CD4-positive, alpha-beta T cell treated with Interleukin-17A for 4 hours (primary cell): ENCODE data around the gene WDR5B.
A peak's percentile ranks its signal among the peaks of the same experiment; 100 is the strongest.
"Not testable (repeated sequence)": the region's sequence is repeated elsewhere in the genome, so short reads cannot be mapped to it uniquely, and the experiment has no call there.

Experiments
- DNase-seq: peaks from one replicate; pipeline ENCODE4 v3.0.0-alpha.2; 2020; ENCODE audit warnings: mixed read lengths

Gene WDR5B

DNA sequence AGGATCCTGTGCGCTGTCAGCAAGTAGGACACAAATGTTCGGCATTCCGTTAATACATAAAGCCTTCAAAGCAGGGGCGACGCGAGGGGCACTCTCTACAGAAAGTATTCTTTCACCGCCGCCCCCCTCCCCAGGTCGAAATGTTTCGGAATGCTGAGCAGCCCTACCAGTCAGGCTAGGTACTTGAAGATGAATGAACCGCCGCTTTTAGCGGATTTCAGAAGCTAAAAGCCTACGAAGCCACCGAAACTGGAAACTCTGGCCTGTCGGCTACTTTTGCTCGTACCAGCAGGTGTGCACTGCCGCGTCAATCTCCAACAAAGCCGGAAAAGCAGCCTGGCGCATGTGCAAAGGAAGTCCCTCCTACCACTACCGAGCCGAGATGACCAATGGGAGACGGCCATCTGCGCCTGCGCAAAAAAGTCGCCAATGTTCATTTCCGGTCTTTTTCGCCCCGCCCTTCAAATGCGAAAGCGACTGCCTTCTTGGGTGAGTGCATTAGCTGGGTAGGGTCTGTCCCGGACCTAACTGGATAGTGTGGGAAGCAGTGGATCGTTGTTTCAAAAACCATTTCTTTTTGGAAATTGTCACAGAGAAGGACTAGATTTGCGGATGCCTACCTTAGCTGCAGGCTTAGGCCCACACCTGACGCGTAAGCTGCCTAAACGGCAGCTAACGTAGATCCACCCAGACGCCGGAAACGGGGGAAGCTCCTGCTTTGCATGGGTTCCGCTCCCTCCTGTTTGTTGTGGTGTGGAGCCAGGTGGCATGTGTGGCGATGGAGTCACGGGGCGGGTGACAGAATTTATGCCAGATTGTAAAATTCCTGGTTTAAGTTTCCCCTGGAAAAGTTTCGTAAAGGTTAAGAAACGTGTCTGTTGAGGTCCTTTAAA is at the start of gene WDR5B:
Gene WDR5B (minus strand): TSS at position 301 of the 893 bp plus-strand sequence. CDS start 534 bp downstream, outside the sequence.
- peak; percentile 98 for DNase-seq

DNA sequence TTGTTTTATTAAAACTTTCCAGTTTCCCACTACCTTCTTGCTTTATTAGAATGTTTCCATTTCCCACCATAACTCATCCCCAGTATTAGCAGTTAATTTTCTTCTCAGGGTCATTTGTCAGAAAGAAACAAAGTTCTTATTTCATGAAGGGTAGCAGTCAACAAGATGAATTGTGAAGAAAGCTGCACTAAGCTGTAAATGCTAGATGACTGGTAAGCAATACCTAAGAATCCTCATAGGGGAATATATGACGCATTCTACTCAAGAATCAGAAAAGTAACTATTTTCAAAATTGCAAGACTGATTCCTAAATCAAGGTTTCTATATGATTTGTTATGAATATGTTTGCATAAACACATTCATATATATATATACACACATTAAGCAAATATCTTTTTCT is 48.8 kb upstream of the WDR5B start:
- no peak for DNase-seq

DNA sequence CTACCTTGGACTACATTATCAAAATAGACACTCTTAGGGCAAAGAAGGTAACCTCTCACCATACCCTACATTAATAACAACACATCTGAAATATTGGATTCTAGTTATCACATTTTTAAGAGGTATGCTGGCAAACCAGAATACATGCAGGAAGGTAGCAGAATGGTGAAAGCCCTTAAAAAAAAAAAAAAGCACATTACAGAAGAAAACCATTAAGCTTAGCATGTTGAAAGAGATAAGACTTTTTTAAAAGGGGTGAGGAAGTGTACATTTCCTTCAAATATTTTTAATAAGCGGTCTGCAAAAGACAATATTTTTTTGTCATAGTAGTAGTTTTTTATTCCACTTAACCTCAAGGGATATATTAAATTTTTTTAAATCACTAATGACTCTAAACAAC is 46.5 kb upstream of the WDR5B start:
- no peak for DNase-seq

DNA sequence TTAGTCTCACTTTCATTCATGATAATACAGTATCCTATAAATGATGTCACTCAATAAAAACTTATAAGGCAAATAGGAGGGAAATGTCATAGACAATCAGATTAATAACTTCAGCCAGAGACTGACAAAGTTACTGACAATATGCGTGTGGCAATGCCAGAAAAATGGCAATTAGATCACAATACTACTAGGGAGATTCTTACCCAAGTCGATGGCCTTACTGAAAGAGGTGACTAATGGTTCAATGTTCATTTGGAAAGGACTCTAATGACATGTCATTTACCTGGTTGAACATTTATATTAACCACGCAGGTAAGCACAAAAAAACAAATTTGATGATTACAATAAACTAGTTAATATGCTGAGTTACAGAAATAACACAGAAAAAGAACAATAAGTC is 45.9 kb upstream of the WDR5B start:
- DNase-seq: no peak

DNA sequence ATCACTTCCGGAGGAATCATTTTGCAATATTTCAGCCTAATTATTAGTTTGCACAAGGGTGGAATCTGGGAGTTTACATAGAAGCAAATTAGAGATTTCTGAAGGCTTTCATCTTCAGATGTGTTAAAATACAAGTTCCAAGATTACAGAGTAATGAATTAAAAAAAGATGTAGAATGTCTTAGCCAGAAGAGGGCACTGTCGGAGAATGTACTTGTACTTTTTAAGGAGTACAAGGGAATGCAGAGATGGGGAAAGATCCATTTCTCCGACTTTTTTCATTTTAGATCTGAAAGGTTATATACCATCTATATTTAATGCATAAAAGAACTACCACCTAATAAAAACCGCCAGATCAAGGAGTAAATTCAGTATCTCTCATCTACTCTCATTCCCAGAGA is 43.1 kb upstream of the WDR5B start:
- DNase-seq: no peak

DNA sequence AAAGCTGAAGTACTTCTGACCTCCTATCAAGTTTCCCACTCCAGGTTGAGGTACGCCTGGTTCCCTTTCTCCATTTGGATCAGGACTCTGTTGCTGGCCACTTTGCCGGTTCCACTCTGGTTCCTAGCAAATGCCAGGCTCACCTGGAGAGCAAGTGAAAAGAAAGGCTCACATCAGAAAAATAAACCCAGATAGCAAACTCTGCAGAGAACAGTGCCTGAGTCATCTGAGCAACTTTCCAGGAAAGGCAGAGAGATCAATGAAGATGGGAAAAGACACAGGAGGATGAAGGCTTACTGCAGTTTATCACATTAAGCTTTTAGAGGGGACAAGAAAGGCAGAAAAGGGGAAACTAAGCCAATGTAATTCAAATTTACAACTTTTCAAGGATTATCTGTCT is 41.8 kb upstream of the WDR5B start:
- DNase-seq: no peak

DNA sequence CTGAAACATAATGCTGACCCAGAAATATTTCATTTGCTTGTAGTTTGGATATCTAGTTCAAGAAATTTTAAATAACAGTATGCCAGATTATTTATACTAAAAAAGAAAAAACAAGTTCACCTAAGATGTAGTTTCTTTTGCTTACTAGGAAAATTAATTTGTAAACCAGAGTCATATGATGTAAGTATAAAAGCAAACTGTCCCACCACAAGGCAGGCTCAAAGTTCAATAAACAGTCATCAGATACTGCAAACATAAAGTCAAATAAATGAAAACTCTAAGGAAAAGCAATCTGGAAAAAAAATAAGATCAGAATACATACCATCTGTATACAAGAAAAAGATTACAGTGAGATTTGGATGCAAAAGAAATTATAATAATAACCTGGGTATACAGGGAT is 40.2 kb upstream of the WDR5B start:
- DNase-seq: no peak

DNA sequence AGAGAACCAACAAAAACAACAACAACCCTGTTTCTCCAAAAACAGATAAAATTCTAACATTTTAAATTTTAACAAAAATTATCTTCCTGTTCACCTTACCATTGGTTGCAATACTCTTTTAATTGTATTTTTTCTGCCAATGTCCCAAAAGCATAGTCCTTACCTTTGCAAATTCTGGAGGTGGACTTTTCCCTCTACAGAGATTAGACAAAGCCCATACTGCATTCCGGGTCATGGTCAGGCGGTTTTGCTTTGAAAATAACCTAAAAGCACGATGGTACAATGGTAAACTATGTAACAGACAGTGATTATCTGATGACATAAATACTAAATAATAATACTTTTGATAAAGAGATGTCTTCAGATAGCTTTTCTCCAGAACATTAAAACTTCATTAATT is 35.5 kb upstream of the WDR5B start:
- no peak for DNase-seq

DNA sequence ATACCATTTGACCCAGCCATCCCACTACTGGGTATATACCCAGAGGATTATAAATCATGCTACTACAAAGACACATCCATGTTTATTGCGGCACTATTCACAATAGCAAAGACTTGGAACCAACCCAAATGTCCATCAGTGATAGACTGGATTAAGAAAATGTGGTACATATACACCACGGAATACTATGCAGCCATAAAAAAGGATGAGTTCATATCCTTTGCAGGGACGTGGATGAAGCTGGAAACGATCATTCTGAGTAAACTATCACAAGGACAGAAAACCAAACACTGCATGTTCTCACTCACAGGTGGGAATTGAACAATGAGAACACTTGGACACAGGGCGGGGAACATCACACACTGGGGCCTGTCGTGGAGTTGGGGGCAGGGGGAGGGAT is 32.4 kb upstream of the WDR5B start:
- not testable (repeated sequence) for DNase-seq

DNA sequence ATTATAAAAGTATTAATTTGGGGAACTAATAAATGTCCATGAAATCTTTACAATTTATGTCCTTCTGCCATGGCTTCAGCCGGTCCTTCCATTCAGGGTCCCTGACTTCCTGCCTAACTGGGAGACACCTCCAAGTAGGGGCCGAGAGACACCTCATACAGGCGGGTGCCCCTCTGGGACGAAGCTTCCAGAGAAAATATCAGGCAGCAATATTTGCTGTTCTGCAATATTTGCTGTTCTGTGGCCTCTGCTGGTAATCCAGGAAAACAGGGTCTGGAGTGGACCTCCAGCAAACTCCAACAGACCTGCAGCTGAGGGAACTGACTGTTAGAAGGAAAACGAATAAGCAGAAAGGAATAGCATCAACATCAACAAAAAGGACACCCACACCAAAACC is 28.6 kb upstream of the WDR5B start:
- not testable (repeated sequence) for DNase-seq

DNA sequence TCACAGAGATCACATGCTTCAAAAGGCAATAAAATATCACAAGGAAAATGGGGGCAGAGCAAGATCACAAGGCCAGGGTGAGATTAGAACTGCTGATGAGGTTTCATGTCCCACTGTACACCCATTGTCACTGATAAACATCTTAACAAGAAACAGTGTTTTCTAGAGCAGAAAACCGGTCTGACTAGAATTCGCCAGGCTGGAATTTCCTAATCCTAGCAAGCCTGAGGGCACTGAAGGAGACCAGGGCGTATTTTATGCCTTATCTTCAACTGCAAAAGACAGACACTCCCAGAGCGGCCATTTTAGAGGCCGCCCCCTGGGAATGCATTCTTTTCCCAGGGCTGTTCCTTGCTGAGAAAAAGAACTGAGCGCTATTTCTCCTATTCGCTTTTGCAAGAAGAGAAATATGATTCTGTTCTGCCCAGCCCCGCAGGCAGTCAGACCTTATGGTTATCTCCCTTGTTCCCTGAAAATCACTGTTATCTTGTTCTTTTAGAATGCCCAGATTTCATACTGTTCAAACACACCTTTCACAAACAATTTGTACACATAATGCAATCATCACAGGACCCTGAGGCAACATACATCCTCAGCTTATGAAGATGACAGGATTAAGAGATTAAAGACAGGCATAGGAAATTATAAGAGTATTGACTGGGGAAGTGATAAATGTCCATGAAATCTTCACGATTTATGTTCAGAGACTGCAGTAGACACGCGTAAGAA is 28.1 kb upstream of the WDR5B start:
- DNase-seq: not testable (repeated sequence)

DNA sequence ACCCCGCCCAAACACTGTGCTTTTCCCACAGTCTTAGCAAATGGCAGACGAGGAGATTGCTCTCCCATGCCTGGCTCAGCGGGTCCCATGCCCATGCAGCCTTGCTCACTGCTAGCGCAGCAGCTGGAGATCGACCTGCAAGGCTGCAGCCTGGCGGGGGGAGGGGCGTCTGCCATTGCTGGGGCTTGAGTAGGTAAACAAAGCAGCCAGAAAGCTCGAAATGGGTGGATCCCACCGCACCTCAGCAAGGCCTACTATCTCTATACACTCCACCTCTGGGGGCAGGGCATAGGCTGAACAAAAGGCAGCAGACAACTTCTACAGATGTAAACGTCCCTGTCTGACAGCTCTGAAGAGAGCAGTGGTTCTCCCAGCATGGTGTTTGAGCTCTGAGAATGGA is 27.2 kb upstream of the WDR5B start:
- DNase-seq: no peak

DNA sequence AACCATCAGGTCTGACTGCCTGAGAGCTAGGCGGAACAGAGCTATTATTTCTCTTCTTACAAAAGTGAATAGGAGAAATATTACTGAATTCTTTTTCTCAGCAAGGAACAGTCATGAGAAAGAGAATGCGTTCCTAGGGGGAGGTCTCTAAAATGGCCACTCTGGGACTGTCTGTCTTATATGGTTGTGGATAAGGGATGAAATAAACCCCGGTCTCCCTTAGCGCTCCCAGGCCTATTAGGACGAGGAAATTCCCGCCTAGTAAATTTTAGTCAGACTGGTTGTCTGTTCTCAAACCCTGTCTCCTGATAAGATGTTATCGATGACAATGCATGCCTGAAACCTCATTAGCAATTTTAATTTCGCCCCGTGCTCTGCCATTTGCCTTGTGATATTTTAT is 20.1 kb upstream of the WDR5B start:
- DNase-seq: no peak

DNA sequence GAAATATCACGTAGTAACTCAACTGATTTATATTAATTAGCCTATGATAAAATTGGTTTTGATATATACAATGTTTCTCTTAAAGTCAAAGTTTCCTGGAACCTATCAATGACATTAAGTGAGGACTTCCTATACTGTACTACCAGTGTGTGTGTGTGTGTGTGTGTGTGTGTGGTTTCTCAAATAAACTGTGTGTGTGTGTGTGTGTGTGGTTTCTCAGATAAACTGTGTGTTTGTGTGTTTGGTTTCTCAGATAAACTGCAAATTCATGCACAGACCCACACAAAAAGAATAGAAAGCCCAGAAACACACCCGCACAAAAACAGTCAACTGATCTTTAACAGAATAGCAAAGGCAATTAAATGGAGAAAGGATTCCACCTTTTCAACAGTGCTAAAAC is 14.5 kb upstream of the WDR5B start:
- no peak for DNase-seq

DNA sequence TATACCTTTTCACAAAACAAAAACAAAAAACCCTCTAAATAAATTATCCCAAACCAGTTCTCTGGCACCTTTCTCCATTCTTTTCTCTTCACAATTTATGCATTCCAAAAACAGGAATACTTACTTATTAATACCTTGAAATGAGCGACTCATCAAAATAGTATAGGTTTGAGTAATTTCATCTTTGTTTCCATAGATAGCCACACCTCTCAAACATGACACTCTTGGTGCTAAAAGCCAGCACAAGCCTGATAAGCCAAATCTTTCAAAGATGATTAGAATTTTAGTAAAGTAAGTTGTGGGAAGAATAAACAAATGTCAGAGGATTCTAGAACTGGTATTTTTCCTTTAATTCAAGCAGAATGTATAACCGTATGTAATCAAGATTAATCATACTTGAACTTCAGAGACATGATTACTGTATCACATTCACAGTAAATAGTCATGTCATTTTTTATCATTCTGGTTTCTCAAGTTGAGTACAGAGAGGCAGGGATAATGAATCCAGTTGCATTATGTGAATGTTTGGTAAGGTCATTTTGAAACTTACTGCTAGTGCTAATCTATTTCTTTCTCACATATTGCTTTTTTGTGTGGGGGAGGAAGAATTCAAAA is 12.1 kb upstream of the WDR5B start:
- no peak for DNase-seq

DNA sequence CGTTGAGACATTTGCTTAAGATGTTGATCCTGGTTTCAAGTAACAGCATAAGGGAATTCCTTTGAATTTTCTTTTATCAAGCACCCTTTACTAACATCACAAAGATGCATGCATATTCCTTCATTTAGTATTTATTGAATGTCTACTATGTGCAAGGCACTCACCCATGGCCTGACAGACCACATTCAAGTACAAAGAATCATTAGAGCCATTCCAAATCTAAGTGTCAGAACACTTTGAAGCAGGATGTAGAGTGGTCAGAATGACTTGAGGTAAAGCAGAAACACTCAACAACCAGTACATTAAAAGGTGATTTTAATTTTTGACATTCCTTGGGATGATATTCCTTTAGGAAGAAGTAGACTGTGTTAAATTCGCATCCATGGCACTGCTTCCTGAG is 6.0 kb upstream of the WDR5B start:
- no peak for DNase-seq

DNA sequence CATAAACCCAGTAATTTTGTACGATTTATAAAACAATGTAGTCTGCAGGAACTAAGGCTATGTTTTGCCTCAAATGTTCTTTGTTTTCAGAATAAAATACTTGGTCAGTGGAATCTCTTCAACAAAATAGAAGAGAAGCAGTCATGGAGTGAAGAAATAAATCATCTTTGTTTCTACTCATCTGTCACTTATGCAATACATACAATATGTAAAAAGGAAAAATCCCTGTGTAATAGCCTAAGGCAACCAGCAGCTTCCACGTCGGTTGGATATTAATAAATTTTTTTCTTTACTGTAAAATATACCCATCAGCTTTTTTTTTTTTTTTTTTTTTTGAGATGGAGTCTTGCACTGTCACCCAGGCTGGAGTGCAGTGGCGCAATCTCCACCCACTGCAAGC is 5.2 kb upstream of the WDR5B start:
- no peak for DNase-seq

DNA sequence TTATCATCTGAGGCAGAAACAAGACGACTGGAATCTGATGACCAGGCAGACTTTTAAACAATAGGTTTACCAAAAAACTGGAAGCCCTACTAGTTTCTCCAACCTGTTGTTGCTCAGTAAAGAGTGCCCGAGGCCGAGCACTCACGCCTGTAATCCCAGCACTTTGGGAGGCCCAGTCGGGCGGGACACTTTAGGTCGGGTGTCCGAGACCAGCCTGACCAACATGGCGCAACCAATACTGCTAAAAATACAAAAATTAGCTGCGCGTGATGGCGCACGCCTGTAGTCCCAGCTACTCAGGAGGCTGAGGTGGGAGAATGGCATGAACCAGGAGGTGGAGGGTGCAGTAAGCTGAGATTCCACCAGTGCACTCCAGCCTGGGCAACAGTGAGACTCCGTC is 1.1 kb upstream of the WDR5B start:
- DNase-seq: no peak

DNA sequence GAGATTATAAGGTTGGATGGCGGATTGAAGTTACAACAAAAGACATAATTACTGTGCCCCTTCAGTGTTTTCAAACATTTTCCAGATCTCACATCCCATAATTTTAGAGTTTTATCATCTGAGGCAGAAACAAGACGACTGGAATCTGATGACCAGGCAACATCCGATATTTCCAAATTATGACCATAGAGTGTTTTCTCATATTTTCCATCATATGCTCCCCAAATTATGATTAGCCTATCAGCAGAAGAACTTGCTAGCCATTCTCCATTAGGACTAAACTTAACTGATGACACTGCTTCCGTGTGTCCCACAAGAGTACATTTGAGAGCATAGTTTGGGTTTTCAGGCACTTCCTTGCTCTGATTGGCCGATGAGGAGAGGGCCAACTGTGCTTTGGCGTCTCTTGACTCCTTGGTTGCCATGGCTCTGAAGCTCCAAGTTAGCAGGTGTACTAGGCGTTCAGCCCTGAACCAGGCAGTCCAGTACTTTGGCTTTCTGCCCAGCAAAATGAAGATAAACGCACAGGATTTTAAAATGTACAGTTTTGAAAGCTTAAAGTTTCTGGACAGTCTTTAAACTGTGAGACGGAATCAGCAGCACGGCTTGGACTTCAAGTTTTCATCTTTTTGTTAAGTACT is 638 bp downstream of the WDR5B start:
- DNase-seq: peak; percentile 51

DNA sequence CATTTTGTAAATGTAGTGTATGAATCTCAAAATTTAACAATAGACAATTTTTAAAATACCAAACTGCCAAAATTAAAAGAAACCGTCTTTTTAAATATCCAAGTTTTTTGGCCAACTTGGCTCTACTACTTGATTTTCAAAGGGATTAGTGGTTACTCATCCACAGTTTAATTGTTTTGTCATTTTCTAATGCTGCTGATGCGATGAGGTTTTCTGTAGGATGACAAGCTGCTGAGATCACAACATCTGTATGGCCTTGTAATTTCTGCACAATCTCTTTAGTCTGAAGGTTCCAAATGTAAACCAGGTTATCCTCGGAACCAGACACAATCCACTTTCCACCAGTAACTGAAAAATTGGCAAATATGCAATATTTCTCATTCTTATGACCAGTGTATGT is 1.5 kb downstream of the WDR5B start:
- no peak for DNase-seq

DNA sequence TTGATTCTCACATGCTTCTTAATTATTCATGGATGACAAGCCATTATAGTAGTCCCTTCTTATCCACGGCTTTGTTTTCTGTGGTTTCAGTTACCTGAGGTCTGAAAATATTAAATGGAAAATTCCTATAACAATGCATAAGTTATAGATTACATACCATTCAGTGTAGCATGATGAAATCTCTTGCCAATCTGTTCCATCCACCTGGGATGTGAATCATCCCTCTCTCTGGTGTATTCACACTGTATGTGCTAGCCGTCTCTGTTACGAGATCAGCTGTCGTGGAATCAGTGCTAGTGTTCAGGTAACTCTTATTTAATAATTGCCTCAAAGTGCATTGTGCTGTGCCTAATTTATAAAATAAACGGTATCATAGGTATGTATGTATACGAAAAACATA is 5.2 kb downstream of the WDR5B start:
- no peak for DNase-seq

DNA sequence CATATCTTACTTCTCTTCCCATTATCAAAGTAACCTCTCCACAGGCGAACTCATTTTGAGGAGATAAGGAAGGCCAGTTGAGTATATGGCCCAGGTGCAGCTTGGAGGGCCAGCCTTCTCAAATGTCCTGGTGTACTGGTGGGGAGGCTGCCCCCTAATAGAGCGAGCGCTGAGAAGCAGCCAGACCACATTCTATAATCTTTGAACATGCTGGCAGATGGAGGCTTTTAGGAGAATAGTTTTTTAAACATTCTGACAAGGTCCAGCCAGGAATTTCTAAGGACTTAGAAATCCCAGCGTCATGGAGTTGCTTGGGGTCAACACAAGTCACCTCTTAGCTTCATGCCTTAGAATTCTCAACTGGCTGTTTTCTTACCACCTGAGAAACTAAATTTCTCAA is 5.8 kb downstream of the WDR5B start:
- no peak for DNase-seq

DNA sequence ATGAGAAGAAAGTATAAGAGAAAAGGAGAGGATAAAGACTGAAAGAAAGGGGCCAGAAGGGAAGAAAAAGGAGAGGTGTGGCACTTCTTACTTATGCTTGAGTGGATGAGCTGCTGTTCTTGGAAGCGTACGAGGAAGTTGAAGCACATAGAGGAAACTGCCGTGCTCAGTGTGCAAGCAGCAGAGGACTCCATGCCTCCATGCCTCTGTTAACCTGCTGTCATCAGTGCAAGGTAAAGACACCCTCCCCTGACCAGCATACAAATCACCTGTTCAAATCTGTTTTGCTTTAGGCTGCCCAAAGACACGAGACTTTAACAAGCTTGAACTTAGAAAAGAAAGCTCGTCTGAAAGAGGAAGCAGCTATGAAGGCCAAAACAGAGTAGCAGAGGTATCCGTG is 6.4 kb downstream of the WDR5B start:
- DNase-seq: no peak
